Bone marrow (tissue), 2 donors: Measurements from ENCODE around the gene TXNDC5.
"Not testable (repeated sequence)": the region's sequence is repeated elsewhere in the genome, so short reads cannot be mapped to it uniquely, and the experiment has no call there.

Source experiments
- DNase-seq, 2 donors: peaks; one replicate each; lab custom pipeline; 2025; lab: John Stamatoyannopoulos, UW

The TXNDC5 gene

DNA sequence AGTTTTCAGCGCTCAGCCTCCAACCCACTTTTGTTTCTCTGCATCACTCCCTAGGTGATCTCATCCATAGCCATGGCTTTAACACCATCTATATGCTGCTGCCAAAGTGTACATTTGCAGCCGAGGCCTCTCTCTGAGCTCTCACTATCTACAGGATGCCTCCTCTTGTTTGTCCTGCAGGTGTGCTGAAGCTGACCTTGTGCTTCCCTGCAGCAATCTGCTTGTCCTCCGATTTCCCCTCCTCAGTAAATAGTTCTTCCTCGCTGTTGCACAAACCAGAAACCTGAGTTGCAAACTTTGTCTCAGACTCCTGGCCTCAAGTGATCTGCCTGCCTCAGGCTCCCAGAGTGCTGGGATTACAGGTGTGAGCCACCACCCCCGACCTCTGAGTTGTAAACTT, 3.7 kb upstream of the TXNDC5 start:
- DNase-seq: no peak

DNA sequence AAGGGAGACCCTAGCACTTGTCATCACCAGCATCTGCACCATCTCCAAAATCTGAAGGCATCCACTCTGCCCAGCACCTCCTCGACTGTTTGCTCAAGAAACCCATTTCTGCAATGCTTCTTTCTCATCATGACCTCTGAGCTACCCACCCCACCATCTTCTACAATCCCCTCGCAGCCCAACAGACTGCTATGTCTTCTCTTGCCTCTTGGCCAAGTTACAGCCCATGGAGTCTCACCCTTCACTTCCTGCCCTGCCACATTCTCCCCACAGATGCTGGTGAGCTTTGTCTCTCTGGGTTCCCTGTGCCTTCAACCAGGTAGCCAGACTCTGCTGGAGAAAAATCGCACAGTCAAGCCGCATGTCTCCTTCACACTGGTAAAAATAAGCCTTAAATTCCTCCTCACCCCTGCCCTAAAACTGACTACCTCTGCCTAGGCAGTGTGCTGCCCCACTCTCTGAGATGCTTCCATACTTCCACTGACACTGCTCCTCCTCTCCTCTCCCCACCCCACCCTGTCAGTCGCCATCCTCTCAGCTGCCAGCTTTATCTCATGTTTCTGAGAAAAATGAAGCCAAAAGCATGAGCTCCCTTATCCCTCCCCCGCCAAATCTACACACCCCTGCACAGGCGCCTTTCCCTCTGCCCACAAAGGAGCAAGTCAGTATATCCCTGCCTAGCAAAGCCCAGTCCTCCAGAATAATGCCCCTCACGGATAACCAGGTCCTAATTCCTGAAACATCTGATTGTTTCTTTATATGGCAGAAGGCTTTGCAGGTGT, 2.3 kb upstream of the TXNDC5 start:
- DNase-seq: no peak

DNA sequence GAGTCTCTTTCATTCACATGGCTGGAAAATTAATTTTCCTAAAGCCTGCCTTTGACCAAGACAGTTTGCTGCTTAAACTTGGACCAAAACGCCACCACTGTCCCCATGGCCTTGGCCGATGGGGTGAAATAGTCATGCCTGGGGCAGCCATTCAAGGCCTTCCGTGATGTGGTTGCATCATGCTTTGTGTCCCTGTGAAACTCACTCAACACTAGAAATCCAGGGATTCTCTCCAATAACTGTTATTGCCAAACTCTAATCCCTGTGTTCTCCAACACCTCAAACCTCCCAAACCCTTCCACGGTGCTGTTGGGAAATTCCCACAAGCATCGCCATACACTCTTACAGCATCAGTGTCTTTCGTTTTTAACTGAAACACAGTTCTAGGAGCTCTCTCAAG, 1.4 kb upstream of the TXNDC5 start:
- DNase-seq: no peak

DNA sequence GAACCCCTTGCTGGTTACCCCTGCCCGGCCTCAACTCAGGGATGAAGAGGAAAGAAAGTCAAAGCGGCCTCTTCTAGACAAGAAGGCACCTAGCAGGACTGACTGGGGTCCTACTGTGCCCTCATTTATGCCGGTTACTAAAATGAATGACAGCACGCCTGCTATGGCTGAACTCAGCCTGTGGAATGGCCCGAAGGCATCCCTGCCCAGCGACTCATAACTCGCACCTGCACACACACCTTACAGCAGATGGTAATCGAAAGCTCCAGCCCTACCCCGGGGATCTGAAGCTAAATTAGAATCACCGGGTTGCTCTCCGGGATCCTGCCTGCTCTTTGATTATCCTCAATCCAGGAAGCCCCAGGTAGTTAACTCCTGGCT, 747 bp upstream of the TXNDC5 start:
- DNase-seq: no peak

DNA sequence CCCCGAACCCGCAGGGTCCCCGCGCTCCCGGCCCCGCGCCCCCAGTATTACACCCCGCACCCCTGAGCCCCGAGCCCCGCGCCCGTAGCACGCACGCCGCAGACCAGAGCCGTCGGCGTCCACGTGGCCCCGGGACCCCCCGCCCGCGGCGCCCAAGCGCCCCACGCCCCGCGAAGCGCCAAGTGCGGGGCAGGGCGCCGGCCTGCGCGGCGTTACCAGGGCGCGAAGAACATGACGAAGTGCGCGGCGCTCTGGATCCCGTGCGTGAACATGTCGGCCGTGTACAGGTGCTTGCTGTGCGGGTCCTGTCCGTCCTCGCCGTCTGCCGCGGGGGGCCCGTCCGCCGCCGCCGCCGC, 312 bp downstream of the TXNDC5 start:
- DNase-seq: no peak

DNA sequence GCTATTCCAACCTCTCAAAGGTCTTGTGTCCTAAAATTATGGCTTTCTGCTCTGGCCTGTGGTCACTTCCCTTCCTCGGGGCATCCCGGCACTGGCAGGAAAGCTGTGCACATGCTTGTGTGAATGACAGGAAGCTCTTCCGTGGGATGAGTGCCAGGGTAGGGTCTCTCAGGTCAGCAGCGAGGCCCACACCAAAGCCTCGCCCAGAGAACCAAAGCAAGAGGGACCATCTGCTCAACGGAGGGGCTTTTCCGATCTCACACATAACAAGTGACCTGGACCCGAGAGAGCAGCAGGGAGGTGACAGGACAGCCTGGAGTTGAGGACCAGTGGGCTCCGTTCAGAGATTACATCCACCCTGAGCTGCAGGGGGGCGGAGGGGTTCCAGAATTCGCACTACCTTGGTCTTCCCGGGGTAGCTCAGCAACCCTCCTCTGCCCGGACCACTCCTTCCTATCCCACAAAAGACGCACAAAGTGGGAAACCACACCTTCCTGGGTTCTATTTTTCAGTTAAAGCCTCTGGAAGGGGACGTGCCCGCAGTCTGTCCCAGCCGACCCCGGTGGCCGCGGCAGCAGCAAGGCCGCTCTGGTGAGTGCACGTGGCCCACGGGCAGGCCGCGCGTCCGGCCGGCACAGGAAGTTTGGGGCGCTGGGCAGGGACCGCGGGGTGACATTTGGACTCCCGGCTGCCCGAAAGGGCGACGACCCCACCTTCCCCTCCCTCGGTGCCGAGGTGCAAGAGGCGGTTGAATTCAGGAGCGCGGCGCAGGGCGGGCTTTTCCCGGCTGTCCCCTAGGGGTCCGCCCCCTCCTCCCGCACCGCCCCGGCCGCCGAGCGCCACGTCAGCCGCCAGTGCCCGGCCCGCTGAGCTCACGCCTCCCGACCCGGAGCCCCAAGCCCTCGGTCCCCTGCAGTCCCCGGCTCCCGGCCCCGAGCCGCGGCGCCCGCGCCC, 988 bp downstream of the TXNDC5 start:
- no peak for DNase-seq

DNA sequence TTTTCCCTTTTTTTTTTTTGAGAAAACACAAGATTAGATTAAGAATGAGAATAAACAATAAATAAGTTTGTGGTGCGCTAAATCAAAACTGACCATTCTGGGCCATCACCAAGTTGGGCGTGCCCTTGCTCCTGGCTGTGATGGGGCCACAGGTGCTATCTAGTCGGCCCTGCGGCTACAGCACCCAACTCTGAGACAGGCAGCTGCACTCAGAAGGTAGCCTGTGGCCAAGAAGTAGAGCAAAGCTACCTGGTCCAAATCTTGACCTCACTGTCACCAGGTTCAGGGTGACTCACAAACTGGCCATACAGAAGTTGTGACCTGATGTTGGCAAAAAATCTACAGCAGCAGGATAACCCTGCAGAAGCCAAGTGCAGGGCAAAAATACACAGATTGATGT, 3.4 kb downstream of the TXNDC5 start:
- DNase-seq: no peak

DNA sequence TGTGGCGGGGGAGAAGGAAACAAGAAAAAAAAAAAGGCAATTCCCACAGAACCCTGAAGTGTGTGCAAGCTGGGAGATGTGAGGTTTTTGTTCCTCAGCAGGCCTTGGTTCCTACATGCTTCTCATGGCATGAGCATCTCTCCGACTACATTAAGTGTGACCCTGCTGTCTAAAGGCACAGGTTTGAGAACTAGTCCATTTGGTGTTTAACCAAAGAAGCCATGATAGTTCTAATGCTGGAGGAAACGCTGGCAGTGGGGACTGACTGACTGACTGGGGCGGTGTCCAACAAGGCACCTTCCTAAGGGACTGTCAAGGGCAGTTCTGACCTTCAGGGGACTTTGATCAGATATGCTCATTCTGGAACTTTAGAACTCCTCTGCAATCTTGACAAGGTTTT, 3.8 kb downstream of the TXNDC5 start:
- DNase-seq: no peak

DNA sequence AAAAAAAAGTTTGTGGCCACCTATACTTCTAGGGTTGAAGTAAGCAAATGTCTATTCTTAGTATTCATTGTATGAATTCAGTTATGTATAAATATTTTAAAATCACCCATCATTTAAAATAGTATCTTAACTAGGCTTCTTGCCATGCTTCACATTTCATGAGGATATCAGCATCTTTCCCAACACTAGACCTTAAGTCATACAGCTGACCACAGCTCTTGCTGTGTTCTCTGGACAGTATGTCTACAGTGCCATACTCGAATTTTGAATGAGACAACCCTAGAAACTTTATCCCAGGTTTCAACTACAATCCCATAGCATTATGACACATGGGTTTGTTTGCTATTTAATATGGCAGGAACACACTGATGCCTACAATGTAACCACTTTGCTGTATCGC, 5.2 kb downstream of the TXNDC5 start:
- no peak for DNase-seq

DNA sequence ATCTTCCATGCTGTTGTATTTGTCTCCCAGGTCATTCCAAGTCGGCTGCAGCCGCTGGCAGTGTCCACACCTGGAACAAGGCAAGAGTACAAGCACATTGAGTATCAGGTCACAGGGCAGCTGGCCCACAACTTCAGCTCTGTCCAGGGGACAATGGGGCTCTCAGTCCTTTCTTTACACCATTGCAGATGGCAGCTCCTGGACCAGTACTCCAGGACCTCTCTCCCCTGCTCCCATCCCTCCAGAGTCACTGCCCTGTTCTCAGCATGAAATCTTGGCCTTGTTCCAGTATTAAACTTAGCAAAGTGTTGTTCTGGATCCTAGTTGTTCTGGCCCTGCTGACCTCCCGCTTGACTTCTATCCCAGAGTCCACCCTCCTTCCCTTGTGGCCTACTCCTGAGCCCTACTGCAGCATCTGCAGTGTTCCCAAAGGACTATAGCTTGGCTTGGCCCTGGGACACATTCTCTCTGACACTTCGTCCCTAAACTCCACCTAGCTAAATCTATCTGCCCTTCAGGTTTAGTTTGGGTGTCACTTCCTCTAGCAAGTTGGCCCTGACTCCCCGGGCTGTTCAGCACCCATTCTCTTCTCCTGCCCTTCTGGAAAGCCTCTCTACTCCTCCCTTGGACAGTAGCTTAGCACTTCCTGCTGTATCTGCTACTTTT, 5.8 kb downstream of the TXNDC5 start:
- no peak for DNase-seq

DNA sequence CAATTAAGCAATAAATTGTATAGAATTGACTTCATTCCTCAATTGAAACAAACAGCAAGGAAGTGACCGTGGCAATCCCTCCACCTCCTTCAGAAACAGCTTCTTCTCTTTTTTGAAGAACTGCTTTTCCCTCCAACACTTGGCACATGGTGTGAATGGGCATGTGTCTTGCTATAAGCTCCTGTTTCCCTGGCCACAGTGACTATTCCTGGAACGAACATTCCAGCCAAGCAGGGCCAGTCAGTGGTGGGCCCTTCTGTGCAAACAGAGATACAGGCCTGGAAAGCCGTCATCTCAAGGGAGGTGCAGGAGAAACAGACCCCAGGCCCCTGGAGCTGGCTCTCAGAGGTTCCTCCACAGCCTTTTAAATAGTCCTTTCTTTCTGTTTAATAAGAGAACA, 6.9 kb downstream of the TXNDC5 start:
- no peak for DNase-seq

DNA sequence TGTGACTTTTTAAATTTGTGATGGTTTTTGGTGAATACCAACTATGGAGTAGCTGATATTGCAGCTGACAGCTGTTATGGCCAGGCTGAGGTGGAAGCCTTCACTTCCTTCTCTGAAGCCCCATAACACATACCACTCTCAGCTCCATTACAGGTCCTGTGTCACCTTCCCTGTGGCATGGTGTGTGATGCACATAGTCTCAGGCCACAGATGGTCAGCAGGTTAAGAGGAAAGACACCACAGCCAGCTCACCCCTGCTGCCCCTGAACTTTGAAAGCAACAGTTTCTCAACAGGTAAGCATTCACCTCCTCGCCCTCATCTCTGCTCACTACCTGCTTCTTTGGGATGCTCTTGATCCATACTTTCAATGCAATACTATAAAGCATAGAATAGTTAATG, 7.7 kb downstream of the TXNDC5 start:
- no peak for DNase-seq

DNA sequence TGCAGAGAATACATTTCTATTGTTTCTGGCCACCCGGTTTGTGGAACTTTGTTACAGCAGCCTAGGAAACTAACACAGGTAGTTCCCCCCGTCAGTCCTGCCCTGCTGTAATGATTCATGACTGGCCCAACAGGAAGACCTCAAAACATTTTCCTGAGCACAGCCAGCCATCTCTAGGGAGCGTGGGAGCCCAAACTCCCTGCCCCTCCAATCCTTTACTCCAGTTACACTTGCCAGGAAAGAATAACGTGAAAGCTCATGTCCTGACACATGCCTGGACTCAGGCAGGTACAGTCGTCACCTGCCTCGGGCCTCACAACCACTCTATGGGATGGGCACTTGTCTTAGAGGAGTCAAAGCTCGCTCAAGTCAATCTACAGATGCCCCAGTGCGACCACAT, 8.4 kb downstream of the TXNDC5 start:
- DNase-seq: no peak

DNA sequence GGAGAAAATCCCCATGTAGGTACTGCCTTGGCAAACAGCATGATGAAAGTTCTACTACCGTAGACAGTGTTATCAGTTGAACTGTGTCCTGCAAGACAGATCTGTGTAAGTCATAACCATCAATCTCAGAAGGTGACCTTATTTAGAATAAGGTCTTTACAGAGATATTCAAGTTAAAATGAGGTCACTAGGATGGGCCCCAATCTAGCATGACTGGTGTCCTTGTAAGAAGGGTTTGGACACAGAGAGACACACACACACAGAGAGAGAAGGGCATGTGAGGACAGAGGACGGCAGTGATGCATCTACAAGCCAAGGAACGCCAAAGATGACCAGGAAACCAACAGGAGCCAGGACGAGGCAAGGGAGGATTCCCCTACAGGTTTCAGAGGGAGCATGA, 8.8 kb downstream of the TXNDC5 start:
- DNase-seq: no peak

DNA sequence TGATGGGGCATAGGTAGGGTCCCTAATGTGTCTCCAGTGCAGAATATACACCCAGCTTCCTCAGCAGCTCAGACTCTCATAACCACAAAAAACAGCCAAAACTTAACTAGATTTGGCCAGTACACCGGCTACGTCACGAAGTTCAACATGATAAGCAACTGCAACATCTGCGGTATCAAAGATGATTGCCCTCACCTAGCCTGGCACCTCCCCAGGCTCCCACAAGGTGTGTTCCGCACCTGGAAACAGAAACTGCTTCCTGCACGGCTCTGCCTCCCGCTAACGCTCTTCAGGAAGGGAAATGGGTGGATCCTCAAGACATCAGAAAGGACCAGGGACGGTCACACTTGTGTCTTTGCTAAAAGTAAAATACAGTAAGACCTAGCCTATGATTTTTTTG, 9.5 kb downstream of the TXNDC5 start:
- no peak for DNase-seq

DNA sequence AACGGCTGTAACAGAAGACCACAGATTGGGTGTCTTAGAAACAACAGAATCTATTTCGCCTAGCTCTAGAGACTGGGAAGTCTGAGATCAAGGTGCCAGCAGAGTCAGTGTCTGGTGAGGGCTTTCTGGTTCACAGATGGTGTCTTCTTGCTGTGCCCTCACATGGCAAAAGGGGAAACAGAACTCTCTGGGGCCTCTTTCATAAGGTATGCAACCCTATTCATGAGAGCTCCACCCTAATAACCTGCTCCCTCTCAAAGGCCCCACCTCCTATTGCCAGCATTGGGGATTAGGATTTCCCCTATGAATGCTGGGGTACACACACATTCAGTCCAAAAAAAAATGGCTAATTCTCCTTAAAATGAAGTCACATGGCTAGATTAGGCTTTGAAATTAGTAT, 10.0 kb downstream of the TXNDC5 start:
- DNase-seq: no peak

DNA sequence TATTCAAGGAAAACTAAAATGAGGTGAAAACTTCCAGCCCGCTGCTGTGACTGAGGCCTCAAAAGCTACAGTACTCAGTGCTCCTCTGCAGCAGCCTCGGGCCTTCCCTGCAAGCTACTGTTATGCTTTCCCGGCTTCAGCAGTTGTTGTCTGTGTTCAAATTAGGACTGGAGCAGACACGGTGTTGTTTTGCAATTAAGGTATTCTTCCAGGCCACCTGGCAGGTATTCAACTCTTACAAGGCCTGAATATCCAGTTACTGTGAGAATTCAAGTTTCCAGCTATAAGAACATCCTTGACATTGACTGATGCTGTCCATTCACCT, 10.7 kb downstream of the TXNDC5 start:
- DNase-seq: no peak

DNA sequence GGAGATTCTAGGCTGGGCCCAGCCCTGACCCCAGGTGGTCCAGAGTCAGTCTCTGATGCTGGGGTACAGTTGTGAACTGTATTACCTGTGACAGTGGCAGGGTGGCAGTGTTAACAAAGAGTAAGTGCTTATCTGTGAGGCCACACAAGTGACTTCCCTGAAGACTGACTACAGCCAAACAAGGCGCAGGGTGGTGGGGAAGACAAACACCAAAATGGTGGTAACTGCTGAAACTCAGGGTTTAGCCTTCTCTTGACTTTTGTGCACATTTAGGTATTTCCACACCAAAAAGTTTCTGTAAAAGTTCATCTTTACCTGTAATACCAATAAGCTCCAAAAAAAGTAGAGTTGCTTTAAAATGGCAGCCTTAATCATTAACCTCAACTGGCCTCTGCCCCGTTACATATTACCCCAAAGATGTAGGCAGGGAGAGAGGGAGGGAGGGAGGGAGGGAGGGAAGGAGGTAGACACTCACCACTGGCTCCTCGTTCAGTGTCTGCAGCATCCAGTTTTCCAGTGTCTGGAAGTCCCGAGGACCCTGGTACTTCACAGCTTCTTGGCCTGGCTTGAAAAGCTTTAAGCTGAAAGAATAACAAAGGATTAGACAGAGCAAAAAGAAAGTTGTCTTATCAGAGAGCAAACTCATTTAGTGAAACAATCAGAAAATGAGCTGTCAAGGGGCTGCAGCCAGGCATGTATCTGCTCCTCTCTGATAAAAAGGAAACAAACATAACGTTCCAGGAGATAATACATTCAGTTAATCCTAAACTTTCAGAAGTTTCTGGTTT, 11.3 kb downstream of the TXNDC5 start:
- no peak for DNase-seq

DNA sequence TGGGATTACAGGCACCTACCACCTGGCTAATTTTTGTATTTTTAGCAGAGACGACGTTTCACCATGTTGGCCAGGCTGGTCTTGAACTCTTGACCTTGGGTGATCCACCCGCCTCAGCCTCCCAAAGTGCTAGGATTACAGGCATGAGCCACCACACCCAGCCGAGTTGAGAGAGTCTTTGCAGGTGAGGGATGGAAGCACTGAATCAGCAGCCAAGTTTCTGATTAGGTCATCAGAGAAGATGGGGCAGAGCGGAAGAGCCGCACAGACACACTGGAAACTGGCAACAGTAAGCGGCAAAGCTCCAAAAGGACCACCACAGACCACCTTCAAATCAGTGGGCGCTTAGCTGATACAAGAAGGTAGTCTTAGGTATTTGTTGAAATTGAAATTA, 12.4 kb downstream of the TXNDC5 start:
- not testable (repeated sequence) for DNase-seq

DNA sequence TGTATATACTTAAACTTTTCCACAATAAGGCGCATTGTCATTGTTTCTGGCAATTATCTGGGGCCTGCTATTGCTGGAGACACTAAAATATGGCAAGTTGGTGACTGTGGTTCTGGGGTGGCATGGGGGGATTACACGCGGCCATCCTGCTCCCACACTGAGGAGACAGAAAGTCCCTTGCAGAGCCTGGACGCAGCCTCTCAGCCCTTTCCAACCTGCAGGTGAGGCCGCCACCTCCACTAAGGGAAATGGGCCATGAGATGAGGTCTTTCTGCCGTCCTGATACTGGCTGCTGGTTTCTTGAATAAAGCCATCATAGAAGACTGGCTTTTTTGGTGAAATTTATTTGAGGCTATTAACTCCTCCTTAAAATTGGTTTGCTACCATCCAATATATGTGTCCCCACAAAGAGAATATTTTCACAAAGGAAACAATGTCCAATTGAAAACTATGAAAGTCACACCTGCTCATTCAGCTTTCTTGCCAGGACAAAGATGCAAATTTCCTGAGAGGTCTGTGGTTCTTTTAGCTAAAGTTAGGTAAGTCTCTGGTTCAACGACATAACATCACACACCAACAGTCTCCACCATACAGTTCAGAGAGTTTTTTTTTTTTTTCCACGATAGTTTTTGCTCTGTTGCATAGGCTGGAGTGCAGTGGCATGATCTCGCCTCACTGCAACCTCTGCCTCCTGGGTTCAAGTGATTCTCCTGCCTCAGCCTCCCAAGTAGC, 13.0 kb downstream of the TXNDC5 start:
- DNase-seq: no peak

DNA sequence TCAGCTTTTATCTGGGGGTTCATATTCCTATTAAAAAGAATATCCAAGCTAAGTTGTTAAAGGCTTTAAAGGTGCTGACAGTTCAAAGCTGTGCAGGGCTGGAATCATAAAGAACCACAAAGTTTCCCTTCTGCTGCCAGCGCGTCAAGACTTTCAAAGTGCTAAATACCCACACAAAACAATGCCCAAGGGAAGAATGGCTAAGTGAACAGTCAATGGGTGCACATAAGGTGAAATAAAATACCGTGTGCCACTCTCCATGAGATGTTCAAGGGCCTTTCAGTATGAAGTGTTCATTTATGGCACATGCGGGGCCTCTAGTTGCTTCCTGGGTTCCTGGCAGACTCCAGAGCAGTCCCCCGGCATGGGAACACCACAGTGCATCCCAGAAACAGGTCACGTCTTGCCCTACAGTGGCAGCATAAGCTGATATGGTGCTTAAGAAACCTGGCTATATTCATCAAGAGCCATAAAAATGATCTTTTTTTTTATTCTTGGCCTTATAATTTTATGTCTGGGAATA, 14.1 kb downstream of the TXNDC5 start:
- DNase-seq: no peak

DNA sequence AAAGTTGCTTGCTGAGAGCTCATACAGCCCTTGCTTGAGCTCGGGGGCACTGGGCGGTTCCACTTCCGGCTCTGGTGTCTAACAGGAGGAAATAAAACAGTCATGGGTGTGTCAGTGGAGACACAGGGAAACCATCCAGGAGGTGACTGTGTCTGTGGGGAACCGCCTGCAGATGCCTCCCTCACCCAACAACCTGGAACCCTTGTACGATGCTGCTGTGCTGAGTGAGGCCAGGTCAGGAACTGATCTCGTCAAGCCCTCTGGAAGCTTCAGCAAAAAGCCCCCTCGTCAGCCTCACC, 15.5 kb downstream of the TXNDC5 start:
- no peak for DNase-seq
